Measurements from ENCODE around the gene MTA1. TPM values are rescaled to one million over a fixed set of nuclear protein-coding genes. Genes with fewer than 3 reads are reported as not detected.

Gene MTA1
- polyA plus RNA-seq, 2 of the 4 experiments (the other 2 are of a cell fraction): 46.8 to 86.7 TPM

DNA sequence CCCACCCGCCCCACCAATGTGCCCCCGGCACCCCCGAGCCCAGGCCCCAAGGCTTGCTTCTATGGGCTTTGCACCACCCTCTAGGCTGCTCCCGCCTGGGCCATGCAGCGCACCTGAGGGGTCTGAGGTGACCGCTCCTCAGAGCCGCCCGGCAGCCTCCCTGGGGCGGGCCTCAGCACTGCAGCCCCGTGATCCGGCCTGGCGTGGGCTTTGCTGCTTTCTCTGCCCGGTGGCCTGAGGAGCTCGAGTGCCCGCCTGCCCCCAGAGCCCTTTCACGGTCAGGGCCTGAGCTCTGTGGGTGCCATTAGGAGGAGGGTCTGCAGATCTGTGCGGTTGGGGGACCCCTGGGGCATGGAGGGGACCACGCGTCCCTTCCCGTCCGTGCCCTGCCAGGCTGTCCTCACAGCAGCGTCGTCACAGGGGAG is 6.2 kb downstream of the MTA1 start (continued):
- TF ChIP-seq HEYL (CRISPR knock-in tag; IDR thresholded peaks at IDR 0.05): no peak
- TF ChIP-seq ZC3H11A (IDR thresholded peaks at IDR 0.05): no peak

GRCh38 chr14:105426416-105427130 is 6.9 kb downstream of the MTA1 start:
- Histone ChIP-seq H3K4me3 (no peak overlapping the region), H3K9me3 (no peaks in the 10 kb centered on the region), H3K4me1 (peaks cover 24% of the 10 kb centered on the region), H3K4me2 (no peak overlapping the region), H3K27ac (no peak overlapping the region)
- ChIA-PET CTCF (interaction anchor here (1.4 to 1.7 kb wide), 2 partner anchors 11 to 13 kb away, joined by 3 to 5 read pairs; no protein-coding TSS in a partner anchor), POLR2A (no interaction called here)
- no peak for FAIRE-seq
- no peak for DNase-seq (ENCODE audit: low read depth in 1 of 2, low spot score in 1 of 2)
- TF ChIP-seq MAZ (IDR thresholded peaks at IDR 0.05; ENCODE audit: borderline replicate concordance, low read depth, low read length): no peak
- no peak for TF ChIP-seq EP300 (IDR thresholded peaks at IDR 0.05)
- 96% methylated on average over 20 of the region's 21 CpGs for WGBS (ENCODE audit: missing lambda C conversion rate)
- no peak for ATAC-seq

DNA sequence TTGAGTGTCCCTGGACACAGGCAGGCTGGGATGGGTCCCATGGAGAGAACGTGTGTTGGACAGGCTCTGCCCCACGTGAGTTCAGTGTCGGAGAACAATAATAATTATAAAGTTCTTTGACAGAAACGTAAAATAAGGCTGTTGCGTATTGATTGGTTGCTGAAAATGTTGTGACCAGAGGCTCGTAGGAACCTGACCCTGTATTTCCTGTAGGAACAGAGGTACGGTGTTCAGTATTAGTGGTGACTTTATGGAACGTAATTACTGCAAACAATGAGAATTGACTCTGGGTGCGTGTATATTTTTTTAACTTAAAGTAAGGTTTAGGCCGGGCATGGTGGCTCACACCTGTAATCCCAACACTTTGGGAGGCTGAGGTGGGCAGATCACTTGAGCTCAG is 7.8 kb downstream of the MTA1 start:
- ChIA-PET CTCF (interaction anchor here (0.7 to 1.7 kb wide), 3 partner anchors 9 to 21 kb away, joined by 3 to 5 read pairs (median 4); no protein-coding TSS in a partner anchor), POLR2A (no interaction called here)
- ATAC-seq: no peak
- DNase-seq (ENCODE audit: low read depth in 1 of 2, low spot score in 1 of 2): no peak
- H3K4me1 ChIP-seq: peaks cover 23% of the 10 kb centered on the region
- 94% methylated on average over 10 of the region's 10 CpGs for WGBS (ENCODE audit: missing lambda C conversion rate)
- TF ChIP-seq EP300 (IDR thresholded peaks at IDR 0.05) (no peak), NFE2L2 (conservative IDR thresholded peaks at IDR 0.05; ENCODE audit: low read length) (no peak), REST (IDR thresholded peaks at IDR 0.05) (no peak), ZSCAN20 (CRISPR knock-in tag; IDR thresholded peaks at IDR 0.05) (no peak), ZFP36 (IDR thresholded peaks at IDR 0.05; ENCODE audit: borderline replicate concordance, partially characterized antibody) (no peak), RARB (CRISPR knock-in tag; IDR thresholded peaks at IDR 0.05) (no peak), MAFK (IDR thresholded peaks at IDR 0.05; ENCODE audit: partially characterized antibody) (no peak), RNF2 (IDR thresholded peaks at IDR 0.05; ENCODE audit: borderline replicate concordance, low read depth) (no peak), RFX5 (IDR thresholded peaks at IDR 0.05) (no peak), BHLHE40 (IDR thresholded peaks at IDR 0.05; ENCODE audit: low read depth, low read length) (no peak), MAX (IDR thresholded peaks at IDR 0.05) (no peak), NPAS2 (CRISPR knock-in tag; IDR thresholded peaks at IDR 0.05; ENCODE audit: borderline replicate concordance) (no peak), TP53 (CRISPR knock-in tag; IDR thresholded peaks at IDR 0.05) (no peak), FOXS1 (CRISPR knock-in tag; IDR thresholded peaks at IDR 0.05) (no peak), GATA3 (IDR thresholded peaks at IDR 0.05; ENCODE audit: borderline replicate concordance) (no peak), RAD21 (conservative IDR thresholded peaks at IDR 0.05 in 1 of 2, IDR thresholded peaks at IDR 0.05 in 1 of 2) (no peak), USF2 (IDR thresholded peaks at IDR 0.05) (no peak), EHMT2 (IDR thresholded peaks at IDR 0.05; ENCODE audit: low read depth) (no peak), HOXB5 (CRISPR knock-in tag; IDR thresholded peaks at IDR 0.05) (no peak)
- H3K4me2 ChIP-seq: no peak overlapping the region
- FAIRE-seq: no peak
- no peak overlapping the region for H3K4me3 ChIP-seq
- no peak overlapping the region for H3K27ac ChIP-seq
- H3K9me3 ChIP-seq: no peaks in the 10 kb centered on the region
